MM.1S (cell line): ENCODE measurements around the gene TMED1.

Experiments used
- CTCF ChIP-seq: fragments of 300-600 bp; sonication (generic); IDR thresholded peaks from 2 replicates; pipeline ENCODE4 v1.5.1; 2016; ENCODE audit warnings: antibody characterized with exemption, low read length, mixed read lengths
- EZH2 ChIP-seq: fragments of 300-600 bp; sonication (generic); optimal IDR thresholded peaks from 2 replicates; pipeline ENCODE3; 2017; ENCODE audit warnings: low read depth, mild to moderate bottlenecking, antibody characterized with exemption, low read length, mixed read lengths

- peak; percentile 35 for TF ChIP-seq CTCF
- no peak for TF ChIP-seq EZH2
Observed at GRCh38 chr19:10870955-10871603, 35.1 kb upstream of the TMED1 start, which contains the start of gene CARM1.
